Kidney glomerular epithelial cell (primary cell): ENCODE results near the gene SHC4.
"Not testable (repeated sequence)": the region's sequence is repeated elsewhere in the genome, so short reads cannot be mapped to it uniquely, and the experiment has no call there.

Experiments
- DNase-seq: peaks from one replicate; lab custom pipeline; 2025; lab: John Stamatoyannopoulos, UW

SHC4 gene

GRCh38 chr15:48796930-48797329 lies 166.8 kb downstream of the SHC4 start:
- DNase-seq, result peak; percentile 89

GRCh38 chr15:48796521-48796920 lies 167.2 kb downstream of the SHC4 start:
- no peak for DNase-seq

GRCh38 chr15:48795901-48796300 lies 167.8 kb downstream of the SHC4 start:
- no peak for DNase-seq

GRCh38 chr15:48794697-48795134 lies 169.0 kb downstream of the SHC4 start:
- peak; percentile 8 for DNase-seq

- no peak for DNase-seq
Observed at GRCh38 chr15:48792408-48792807, 171.3 kb downstream of the SHC4 start.

GRCh38 chr15:48790466-48791115 lies 173.1 kb downstream of the SHC4 start:
- DNase-seq, result not testable (repeated sequence)

GRCh38 chr15:48785712-48786111 lies 178.0 kb downstream of the SHC4 start:
- DNase-seq, result no peak

GRCh38 chr15:48785195-48785594 lies 178.5 kb downstream of the SHC4 start:
- DNase-seq, result no peak

GRCh38 chr15:48784756-48785155 lies 179.0 kb downstream of the SHC4 start:
- DNase-seq, result no peak

GRCh38 chr15:48782911-48783310 lies 180.8 kb downstream of the SHC4 start:
- DNase-seq, result no peak

- DNase-seq, result no peak
Observed at GRCh38 chr15:48781481-48782081, 182.1 kb downstream of the SHC4 start.

- DNase-seq, result no peak
Observed at GRCh38 chr15:48781017-48781416, 182.7 kb downstream of the SHC4 start.

GRCh38 chr15:48778331-48778730 lies 185.4 kb downstream of the SHC4 start:
- no peak for DNase-seq

GRCh38 chr15:48777645-48778330 lies 185.9 kb downstream of the SHC4 start:
- DNase-seq, result no peak

GRCh38 chr15:48775546-48775945 lies 188.2 kb downstream of the SHC4 start:
- no peak for DNase-seq

- no peak for DNase-seq
Observed at GRCh38 chr15:48774484-48774883, 189.2 kb downstream of the SHC4 start.
